GM19468 (cell line): ENCODE measurements around the gene AKAP17A.
A peak's percentile ranks its signal among the peaks of the same experiment; 100 is the strongest.
"Not testable (repeated sequence)": the region's sequence is repeated elsewhere in the genome, so short reads cannot be mapped to it uniquely, and the experiment has no call there.

ENCODE experiments used
- ATAC-seq: cut with Tn5 transposase; IDR thresholded peaks from one replicate; pipeline ENCODE4 v1.9.1; 2021; ENCODE audit warnings: mild to moderate bottlenecking, moderate library complexity, moderate number of reproducible peaks; ENCODE audit not compliant: unreplicated experiment; ENCODE audit errors: extremely low read depth

The AKAP17A gene

GRCh38 chrX:1600406-1601050 lies 9.1 kb downstream of the AKAP17A start:
- ATAC-seq = no peak

DNA sequence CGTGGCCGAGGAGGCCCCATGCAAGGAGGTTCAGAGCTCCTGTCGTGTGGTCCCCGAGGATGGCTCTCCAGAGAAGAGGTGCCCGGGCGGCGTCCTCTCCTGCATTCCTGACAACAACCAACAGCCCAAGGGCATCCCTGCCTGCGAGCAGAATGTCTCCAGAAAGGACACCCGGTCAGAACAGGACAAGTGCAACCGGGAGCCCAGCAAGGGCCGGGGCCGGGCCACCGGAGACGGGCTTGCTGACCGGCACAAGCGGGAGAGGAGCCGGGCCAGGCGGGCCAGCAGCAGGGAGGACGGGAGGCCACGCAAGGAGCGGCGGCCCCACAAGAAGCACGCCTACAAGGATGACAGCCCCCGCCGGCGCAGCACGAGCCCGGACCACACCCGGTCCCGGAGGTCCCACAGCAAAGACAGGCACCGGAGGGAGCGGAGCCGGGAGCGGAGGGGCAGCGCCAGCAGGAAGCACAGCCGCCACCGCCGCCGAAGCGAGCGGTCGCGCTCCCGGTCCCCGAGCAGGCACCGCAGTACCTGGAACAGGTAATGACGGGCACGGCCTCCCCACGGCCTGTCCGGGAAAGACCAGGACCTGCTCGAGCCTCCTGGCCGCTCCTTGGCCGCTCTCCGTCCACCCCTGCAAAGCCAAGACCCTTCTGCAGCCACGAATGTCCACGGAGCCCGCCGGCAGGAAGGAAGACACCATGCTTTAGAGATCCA lies 9.8 kb downstream of the AKAP17A start:
- ATAC-seq = no peak

- ATAC-seq = no peak
Observed at GRCh38 chrX:1601768-1602085, 10.3 kb downstream of the AKAP17A start.

- no peak for ATAC-seq
Observed at GRCh38 chrX:1602299-1602698, 10.9 kb downstream of the AKAP17A start.

- no peak for ATAC-seq
Observed at GRCh38 chrX:1606496-1606895, 15.1 kb downstream of the AKAP17A start.

DNA sequence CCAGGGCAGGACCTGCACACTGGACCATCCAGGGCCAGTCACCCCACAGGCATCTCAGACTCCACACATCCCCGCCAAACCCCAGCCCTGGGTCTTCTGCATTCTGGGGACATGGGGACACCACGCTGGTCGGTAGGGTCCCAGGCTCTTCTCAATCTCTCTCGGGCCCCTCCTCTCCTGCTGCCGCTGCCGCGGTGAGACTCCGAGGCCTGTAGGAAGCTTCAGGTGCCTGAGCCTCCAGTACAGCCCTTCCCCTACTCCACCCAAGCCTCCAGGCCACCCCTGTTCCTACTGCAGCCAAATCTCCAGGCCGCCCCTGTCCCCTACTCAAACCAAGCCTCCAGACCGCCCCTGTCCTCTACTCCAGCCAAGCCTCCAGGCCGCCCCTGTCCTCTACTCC lies 17.9 kb downstream of the AKAP17A start:
- no peak for ATAC-seq

DNA sequence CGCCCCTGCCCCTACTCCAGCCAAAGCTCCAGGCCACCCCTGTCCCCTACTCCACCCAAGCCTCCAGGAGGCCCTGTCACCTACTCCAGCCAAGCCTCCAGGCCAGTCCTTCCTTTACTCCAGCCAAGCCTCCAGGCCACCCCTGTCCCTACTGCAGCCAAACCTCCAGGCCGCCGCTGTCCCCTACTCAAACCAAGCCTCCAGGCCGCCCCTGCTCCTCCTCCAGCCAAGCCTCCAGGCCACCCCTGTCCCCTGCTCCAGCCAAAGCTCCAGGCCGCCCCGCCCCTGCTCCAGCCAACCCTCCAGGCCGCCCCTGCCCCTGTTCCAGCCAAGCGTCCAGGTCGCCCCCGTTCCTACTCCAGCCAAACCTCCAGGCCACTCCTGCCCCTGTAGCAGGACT lies 18.4 kb downstream of the AKAP17A start:
- no peak for ATAC-seq

GRCh38 chrX:1610166-1610565 lies 18.8 kb downstream of the AKAP17A start:
- peak; percentile 72 for ATAC-seq

- ATAC-seq = no peak
Observed at GRCh38 chrX:1610736-1611135, 19.3 kb downstream of the AKAP17A start.

GRCh38 chrX:1612641-1613286 lies 21.4 kb downstream of the AKAP17A start:
- no peak for ATAC-seq

DNA sequence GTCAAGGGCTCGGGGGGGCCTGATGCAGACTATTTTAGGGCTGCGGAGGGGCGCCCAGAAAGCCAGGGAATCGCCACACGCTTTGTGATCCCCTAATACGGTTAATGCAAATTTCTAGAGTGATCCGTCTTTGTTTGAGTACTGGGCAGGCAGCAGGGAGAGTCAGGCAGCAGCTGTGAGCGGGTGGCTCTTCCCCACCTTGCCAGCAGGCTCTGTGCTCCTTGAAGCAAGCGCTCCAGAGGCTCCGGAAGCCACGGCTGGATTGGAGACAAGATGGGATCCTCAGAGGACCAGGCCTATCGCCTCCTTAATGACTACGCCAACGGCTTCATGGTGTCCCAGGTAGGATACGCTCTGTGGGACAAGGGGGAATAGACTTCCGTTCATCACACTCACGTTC lies 23.5 kb downstream of the AKAP17A start, which contains the start of gene ASMT:
TSS of gene ASMT (plus strand) at position 133 of the 400 bp plus-strand sequence. CDS start at position 274, 141 bp downstream.
- no peak for ATAC-seq

GRCh38 chrX:1618689-1619088 lies 27.3 kb downstream of the AKAP17A start:
- no peak for ATAC-seq

GRCh38 chrX:1623691-1624090 lies 32.3 kb downstream of the AKAP17A start:
- ATAC-seq = no peak

GRCh38 chrX:1624158-1624860 lies 32.9 kb downstream of the AKAP17A start:
- ATAC-seq = not testable (repeated sequence)

- ATAC-seq = not testable (repeated sequence)
Observed at GRCh38 chrX:1624861-1625215, 33.4 kb downstream of the AKAP17A start.

DNA sequence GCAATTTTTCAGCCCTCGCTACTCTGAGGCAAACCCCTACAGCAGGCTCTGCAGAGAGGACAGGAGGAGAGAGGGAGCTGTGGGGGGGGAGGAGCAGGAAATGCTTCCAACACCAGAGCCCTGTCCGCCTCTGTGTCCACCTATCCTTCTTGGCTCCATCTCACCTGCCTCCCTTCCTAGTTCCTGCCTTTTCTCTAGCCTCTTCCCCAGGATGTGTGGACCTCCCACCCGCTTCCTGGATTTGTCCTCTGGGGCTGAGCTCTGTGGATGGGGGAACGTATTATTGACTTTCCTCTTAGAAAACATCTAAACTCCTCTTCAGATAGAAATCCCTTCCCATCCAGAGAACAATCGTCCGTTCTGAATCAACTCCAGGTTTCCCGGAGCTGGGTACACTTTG lies 37.8 kb downstream of the AKAP17A start:
- ATAC-seq = no peak

- no peak for ATAC-seq
Observed at GRCh38 chrX:1646009-1646408, 54.6 kb downstream of the AKAP17A start.

DNA sequence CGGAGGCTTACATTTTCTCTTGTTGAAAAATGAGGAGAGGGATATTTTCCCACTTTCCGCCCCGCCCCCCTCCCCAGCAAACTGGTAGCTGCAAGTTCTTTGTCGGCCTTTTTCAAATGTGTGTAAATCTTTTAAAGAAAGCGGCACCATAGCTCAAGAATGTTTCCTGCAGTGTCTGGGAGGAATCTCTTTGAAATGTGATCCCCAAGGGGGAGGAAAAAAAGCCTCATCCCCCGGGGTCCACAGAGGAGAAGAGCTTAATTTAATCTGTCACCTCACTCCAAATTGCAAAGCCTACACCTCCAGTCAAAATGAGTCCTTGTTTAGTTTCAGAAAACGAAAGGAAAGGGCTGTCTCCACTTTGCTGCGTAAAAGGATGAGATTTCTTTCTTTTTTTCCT lies 58.2 kb downstream of the AKAP17A start:
- no peak for ATAC-seq
